Keratinocyte (primary cell): Measurements from ENCODE around the gene HYI.

Experiments used
- EZH2 ChIP-seq: IDR thresholded peaks from one replicate; pipeline ENCODE4 v1.6.1; 2012; ENCODE audit warnings: inconsistent platforms, mild to moderate bottlenecking, low read length, moderate library complexity
- TF ChIP-seq, protein P1 (sequence below), 3 experiments: IDR thresholded peaks in 1 of 3; conservative IDR thresholded peaks in 1 of 3; optimal IDR thresholded peaks in 1 of 3; 2 replicates in 2 of 3; 3 replicates in 1 of 3; pipeline versions ENCODE3 to v1.5.1; 2011; ENCODE audit warnings: low read length in 3 of 3, mild to moderate bottlenecking in 3 of 3, moderate library complexity in 2 of 3, control low read depth in 1 of 3, inconsistent platforms in 1 of 3; ENCODE audit not compliant: insufficient read depth in 2 of 3; ENCODE audit errors: extremely low read depth in 1 of 3

DNA sequence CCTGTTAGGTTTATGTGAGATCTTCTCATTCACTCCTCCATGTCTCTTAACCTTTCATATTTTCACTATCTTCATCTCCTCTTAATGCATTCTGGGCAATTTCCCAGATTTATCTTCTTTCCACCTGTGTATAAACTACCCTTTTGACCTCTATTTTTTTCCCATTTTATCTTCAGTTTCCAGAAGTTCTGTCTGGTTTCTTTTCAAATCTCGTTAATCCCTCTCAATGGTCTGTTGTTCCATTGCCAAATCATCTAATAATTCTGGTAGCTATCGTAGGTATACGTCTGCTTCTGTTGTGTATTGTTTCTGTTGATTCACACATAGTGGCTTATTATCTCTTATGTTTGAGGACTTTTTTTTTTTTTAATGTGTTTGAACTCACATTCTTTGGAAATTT, 25.7 kb upstream of the HYI start:
- TF ChIP-seq, protein P1, sequence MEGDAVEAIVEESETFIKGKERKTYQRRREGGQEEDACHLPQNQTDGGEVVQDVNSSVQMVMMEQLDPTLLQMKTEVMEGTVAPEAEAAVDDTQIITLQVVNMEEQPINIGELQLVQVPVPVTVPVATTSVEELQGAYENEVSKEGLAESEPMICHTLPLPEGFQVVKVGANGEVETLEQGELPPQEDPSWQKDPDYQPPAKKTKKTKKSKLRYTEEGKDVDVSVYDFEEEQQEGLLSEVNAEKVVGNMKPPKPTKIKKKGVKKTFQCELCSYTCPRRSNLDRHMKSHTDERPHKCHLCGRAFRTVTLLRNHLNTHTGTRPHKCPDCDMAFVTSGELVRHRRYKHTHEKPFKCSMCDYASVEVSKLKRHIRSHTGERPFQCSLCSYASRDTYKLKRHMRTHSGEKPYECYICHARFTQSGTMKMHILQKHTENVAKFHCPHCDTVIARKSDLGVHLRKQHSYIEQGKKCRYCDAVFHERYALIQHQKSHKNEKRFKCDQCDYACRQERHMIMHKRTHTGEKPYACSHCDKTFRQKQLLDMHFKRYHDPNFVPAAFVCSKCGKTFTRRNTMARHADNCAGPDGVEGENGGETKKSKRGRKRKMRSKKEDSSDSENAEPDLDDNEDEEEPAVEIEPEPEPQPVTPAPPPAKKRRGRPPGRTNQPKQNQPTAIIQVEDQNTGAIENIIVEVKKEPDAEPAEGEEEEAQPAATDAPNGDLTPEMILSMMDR (optimal IDR thresholded peaks at IDR 0.05 in 1 of 3, IDR thresholded peaks at IDR 0.05 in 1 of 3, conservative IDR thresholded peaks at IDR 0.05 in 1 of 3; ENCODE audit: extremely low read depth in 1 of 3, insufficient read depth in 2 of 3, low read length in 3 of 3), result no peak
- TF ChIP-seq EZH2, result no peak
